K562 (cell line): ENCODE measurements around the gene IREB2. TPM values are rescaled to one million over a fixed set of nuclear protein-coding genes. Genes with fewer than 3 reads are reported as not detected.

Experiments
- BHLHE40 ChIP-seq: IDR thresholded peaks from 2 replicates; pipeline ENCODE4 v1.6.1; 2011; ENCODE audit warnings: low read length, improper control_type of control experiment
- CCNT2 ChIP-seq: IDR thresholded peaks from 2 replicates; pipeline ENCODE4 v1.6.1; 2011; ENCODE audit warnings: borderline replicate concordance, low read depth, mild to moderate bottlenecking, moderate library complexity, mixed read lengths, low read length; ENCODE audit not compliant: insufficient read length; ENCODE audit errors: extremely low read depth
- ETV6 ChIP-seq, 3 experiments: fragments of 150-350 bp in 1 of 3; sonication (generic) in 1 of 3; formaldehyde crosslinking in 1 of 3; IDR thresholded peaks; 2 replicates each; pipeline versions ENCODE4 v1.6.1 to v1.8.0; 2014 to 2022; ENCODE audit warnings: borderline replicate concordance in 2 of 3, low read depth in 2 of 3, antibody characterized with exemption in 1 of 3, low read length in 1 of 3, mild to moderate bottlenecking in 1 of 3, missing genetic modification reagents in 1 of 3
- NR3C1 ChIP-seq: sonication (generic); formaldehyde crosslinking; IDR thresholded peaks from 2 replicates; pipeline ENCODE4 v1.8.1; 2022; ENCODE audit warnings: missing genetic modification reagents
- PHF8 ChIP-seq: fragments of 200-600 bp; sonication (generic); IDR thresholded peaks from 2 replicates; pipeline ENCODE4 v1.6.1; 2012; ENCODE audit warnings: mixed run types, mild to moderate bottlenecking, inconsistent platforms, low read length, moderate library complexity, borderline replicate concordance
- RBBP5 ChIP-seq: fragments of 200-600 bp; sonication (generic); IDR thresholded peaks from 2 replicates; pipeline ENCODE4 v1.6.1; 2012; ENCODE audit warnings: borderline replicate concordance, mild to moderate bottlenecking, low read length, control low read depth, inconsistent platforms; ENCODE audit not compliant: insufficient read depth, poor library complexity, severe bottlenecking
- SMARCA5 ChIP-seq: fragments of 450-650 bp; IDR thresholded peaks from 2 replicates; pipeline ENCODE4 v1.6.1; 2016
- TAF1 ChIP-seq: IDR thresholded peaks from 2 replicates; pipeline ENCODE4 v1.6.1; 2011; ENCODE audit warnings: mild to moderate bottlenecking, low read length, moderate library complexity; ENCODE audit not compliant: insufficient read depth, control insufficient read depth, severe bottlenecking; ENCODE audit errors: extremely low read depth
- TBL1XR1 ChIP-seq, 2 experiments: IDR thresholded peaks; 2 replicates each; pipeline ENCODE4 v1.6.1; 2012; ENCODE audit warnings: improper control_type of control experiment in 2 of 2, low read length in 2 of 2, mild to moderate bottlenecking in 1 of 2
- TCF7 ChIP-seq: sonication (generic); IDR thresholded peaks from 2 replicates; pipeline ENCODE4 v1.6.1; 2016; ENCODE audit warnings: antibody characterized with exemption, borderline replicate concordance
- TEAD1 ChIP-seq, 2 experiments: fragments of 450-650 bp in 1 of 2; sonication (generic) in 1 of 2; formaldehyde crosslinking; IDR thresholded peaks; 2 replicates each; pipeline versions ENCODE4 v1.4.0 to v1.8.0; 2020 to 2022; ENCODE audit warnings: mild to moderate bottlenecking in 2 of 2, missing genetic modification reagents in 1 of 2
- ZBTB1 ChIP-seq: sonication (generic); formaldehyde crosslinking; IDR thresholded peaks from 2 replicates; pipeline ENCODE4 v1.8.1; 2023; ENCODE audit warnings: missing genetic modification reagents, low read depth, mild to moderate bottlenecking, borderline replicate concordance
- ZFX ChIP-seq: sonication (generic); formaldehyde crosslinking; IDR thresholded peaks from 2 replicates; pipeline ENCODE4 v1.8.0; 2022; ENCODE audit warnings: mild to moderate bottlenecking, missing genetic modification reagents, moderate library complexity
- ZNF212 ChIP-seq: fragments of 450-650 bp; formaldehyde crosslinking; IDR thresholded peaks from 2 replicates; pipeline ENCODE4 v1.4.0; 2020; ENCODE audit warnings: mild to moderate bottlenecking
- ZNF384 ChIP-seq: IDR thresholded peaks from 2 replicates; pipeline ENCODE4 v1.6.1; 2012; ENCODE audit warnings: low read depth, low read length, improper control_type of control experiment
- polyA plus RNA-seq, 8 experiments: library from polyadenylated mRNA; depleted of rRNA in 4 of 8; stranded (reverse) in 5 of 8; unstranded in 3 of 8; fragments of >200 nt; fragmentation: Nextera tagmentation in 2 of 8; fragmentation: Illumina TruSeq in 1 of 8; extraction: Ambion mirVana in 2 of 8; extraction: Trizol in 1 of 8; gene quantifications; 2 replicates each; pipeline versions ENCODE4 v1.2.1 to v1.2.3, GENCODE V29; 2011 to 2014; ENCODE audit warnings: inconsistent platforms in 1 of 8, missing spikeins in 1 of 8
- total RNA-seq, 7 experiments: library from RNA; depleted of rRNA in 6 of 7; stranded (reverse); fragments of >200 nt in 6 of 7; fragmentation: Illumina TruSeq in 2 of 7; extraction: Trizol in 2 of 7; gene quantifications; 2 replicates each; pipeline versions ENCODE4 v1.2.1 to v1.2.3, GENCODE V29; 2011 to 2021; ENCODE audit warnings: low replicate concordance in 1 of 7
- TF ChIP-seq, protein P1 (sequence below): sonication (generic); formaldehyde crosslinking; IDR thresholded peaks from 2 replicates; pipeline ENCODE4 v1.8.0; 2022; ENCODE audit warnings: mild to moderate bottlenecking, missing genetic modification reagents
- TF ChIP-seq, protein P2 (sequence below): sonication (generic); formaldehyde crosslinking; IDR thresholded peaks from 2 replicates; pipeline ENCODE4 v1.8.0; 2022; ENCODE audit warnings: mild to moderate bottlenecking, missing genetic modification reagents, borderline replicate concordance
- TF ChIP-seq, protein P3 (sequence below): IDR thresholded peaks from 2 replicates; pipeline ENCODE4 v1.6.1; 2014; ENCODE audit warnings: antibody characterized with exemption

IREB2 gene
- total and polyA plus RNA-seq, 9 of the 15 experiments (the other 6 are each of a cell fraction or from before 2014, with no cell fraction given), result 16.8 to 61.7 (median 34.0) TPM

GRCh38 chr15:78438619-78439285, 736 bp downstream of the IREB2 start (continued):
- TF ChIP-seq, protein P1, sequence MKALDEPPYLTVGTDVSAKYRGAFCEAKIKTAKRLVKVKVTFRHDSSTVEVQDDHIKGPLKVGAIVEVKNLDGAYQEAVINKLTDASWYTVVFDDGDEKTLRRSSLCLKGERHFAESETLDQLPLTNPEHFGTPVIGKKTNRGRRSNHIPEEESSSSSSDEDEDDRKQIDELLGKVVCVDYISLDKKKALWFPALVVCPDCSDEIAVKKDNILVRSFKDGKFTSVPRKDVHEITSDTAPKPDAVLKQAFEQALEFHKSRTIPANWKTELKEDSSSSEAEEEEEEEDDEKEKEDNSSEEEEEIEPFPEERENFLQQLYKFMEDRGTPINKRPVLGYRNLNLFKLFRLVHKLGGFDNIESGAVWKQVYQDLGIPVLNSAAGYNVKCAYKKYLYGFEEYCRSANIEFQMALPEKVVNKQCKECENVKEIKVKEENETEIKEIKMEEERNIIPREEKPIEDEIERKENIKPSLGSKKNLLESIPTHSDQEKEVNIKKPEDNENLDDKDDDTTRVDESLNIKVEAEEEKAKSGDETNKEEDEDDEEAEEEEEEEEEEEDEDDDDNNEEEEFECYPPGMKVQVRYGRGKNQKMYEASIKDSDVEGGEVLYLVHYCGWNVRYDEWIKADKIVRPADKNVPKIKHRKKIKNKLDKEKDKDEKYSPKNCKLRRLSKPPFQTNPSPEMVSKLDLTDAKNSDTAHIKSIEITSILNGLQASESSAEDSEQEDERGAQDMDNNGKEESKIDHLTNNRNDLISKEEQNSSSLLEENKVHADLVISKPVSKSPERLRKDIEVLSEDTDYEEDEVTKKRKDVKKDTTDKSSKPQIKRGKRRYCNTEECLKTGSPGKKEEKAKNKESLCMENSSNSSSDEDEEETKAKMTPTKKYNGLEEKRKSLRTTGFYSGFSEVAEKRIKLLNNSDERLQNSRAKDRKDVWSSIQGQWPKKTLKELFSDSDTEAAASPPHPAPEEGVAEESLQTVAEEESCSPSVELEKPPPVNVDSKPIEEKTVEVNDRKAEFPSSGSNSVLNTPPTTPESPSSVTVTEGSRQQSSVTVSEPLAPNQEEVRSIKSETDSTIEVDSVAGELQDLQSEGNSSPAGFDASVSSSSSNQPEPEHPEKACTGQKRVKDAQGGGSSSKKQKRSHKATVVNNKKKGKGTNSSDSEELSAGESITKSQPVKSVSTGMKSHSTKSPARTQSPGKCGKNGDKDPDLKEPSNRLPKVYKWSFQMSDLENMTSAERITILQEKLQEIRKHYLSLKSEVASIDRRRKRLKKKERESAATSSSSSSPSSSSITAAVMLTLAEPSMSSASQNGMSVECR (CRISPR knock-in tag), result 0 out of 2 replicates have a peak, but pooled peaks have one; percentile 5
- TF ChIP-seq BHLHE40 (peak; percentile 24; the same call in 1 of the 2 replicates), CCNT2 (no peak), NR3C1 (CRISPR knock-in tag) (0 out of 2 replicates have a peak, but pooled peaks have one; percentile 64), SMARCA5 (no peak), PHF8 (peak; percentile 31; the same call in 1 of the 2 replicates), TBL1XR1 (IDR thresholded peaks at IDR 0.05; ENCODE audit: low read length in 2 of 2) (0 out of 4 replicates have a peak, but pooled peaks of 1 of the 2 experiments have one; percentile 9), TAF1 (peak; percentile 64), ZNF384 (peak; percentile 52; the same call in 1 of the 2 replicates), ZBTB1 (no peak), ZNF212 (CRISPR knock-in tag) (no peak), TEAD1 (CRISPR knock-in tag; IDR thresholded peaks at IDR 0.05) (peak in 1 of 2 experiments; percentile 16; a peak in 1 of 4 replicates), ETV6 (IDR thresholded peaks at IDR 0.05; ENCODE audit: borderline replicate concordance in 1 of 2, low read depth in 2 of 2, low read length in 1 of 2) (no peak), ETV6 (CRISPR knock-in tag; IDR thresholded peaks at IDR 0.05; ENCODE audit: borderline replicate concordance) (0 out of 2 replicates have a peak, but pooled peaks have one; percentile 69), RBBP5 (peak; percentile 75), TCF7 (no peak), ZFX (peak; percentile 88)
- TF ChIP-seq, protein P2, sequence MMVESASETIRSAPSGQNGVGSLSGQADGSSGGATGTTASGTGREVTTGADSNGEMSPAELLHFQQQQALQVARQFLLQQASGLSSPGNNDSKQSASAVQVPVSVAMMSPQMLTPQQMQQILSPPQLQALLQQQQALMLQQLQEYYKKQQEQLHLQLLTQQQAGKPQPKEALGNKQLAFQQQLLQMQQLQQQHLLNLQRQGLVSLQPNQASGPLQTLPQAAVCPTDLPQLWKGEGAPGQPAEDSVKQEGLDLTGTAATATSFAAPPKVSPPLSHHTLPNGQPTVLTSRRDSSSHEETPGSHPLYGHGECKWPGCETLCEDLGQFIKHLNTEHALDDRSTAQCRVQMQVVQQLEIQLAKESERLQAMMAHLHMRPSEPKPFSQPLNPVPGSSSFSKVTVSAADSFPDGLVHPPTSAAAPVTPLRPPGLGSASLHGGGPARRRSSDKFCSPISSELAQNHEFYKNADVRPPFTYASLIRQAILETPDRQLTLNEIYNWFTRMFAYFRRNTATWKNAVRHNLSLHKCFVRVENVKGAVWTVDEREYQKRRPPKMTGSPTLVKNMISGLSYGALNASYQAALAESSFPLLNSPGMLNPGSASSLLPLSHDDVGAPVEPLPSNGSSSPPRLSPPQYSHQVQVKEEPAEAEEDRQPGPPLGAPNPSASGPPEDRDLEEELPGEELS (CRISPR knock-in tag), result 0 out of 2 replicates have a peak, but pooled peaks have one; percentile 70
- TF ChIP-seq, protein P3, sequence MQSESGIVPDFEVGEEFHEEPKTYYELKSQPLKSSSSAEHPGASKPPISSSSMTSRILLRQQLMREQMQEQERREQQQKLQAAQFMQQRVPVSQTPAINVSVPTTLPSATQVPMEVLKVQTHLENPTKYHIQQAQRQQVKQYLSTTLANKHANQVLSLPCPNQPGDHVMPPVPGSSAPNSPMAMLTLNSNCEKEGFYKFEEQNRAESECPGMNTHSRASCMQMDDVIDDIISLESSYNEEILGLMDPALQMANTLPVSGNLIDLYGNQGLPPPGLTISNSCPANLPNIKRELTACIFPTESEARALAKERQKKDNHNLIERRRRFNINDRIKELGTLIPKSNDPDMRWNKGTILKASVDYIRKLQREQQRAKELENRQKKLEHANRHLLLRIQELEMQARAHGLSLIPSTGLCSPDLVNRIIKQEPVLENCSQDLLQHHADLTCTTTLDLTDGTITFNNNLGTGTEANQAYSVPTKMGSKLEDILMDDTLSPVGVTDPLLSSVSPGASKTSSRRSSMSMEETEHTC, result no peak
